Measurements from ENCODE around the gene NOLC1. TPM values are rescaled to one million over a fixed set of nuclear protein-coding genes. Genes with fewer than 3 reads are reported as not detected.

NOLC1 gene
- total and polyA plus RNA-seq, 2 experiments from 2014 or later, result 30.7 to 43.4 TPM

DNA sequence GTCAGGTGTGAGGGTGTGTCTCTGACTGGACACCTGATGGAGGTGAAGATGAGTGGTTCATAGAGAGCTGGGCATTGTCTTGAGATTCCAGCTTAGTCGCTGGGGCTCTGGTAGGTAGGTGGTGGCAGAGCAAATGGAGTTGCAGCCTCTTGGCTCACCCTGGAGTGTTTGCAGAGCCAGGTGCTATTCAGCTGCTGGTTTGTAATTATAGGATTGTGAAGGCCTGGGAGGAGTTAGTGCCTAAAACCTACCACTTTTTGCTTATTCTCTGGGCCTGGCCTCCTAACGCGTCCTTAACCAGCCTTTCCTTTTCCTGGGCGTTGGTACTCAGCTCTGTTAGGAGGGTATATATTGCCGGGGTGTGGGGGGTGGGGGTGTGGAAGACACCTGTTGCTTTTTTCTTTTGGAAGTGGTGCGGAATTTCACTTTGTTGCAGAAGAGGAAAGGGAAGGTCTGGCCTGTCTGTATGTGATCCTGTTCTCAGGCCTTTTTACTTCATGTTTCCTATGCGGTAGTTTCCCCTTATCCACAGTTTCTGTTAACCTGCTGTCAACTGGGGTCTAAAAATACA, 16.1 kb upstream of the NOLC1 start:
- Histone ChIP-seq H3K79me2 (ENCODE audit: insufficient read depth) (peaks cover 82% of the 10 kb centered on the region), H3F3A (ENCODE audit: insufficient read depth) (peaks cover 25% of the 10 kb centered on the region), H3K4me1 (ENCODE audit: insufficient read depth) (peaks cover 20% of the 10 kb centered on the region), H3K27me3 (replicated peaks; ENCODE audit: insufficient read depth) (no peaks in the 10 kb centered on the region), H3K4me2 (ENCODE audit: unreplicated experiment) (peak overlapping the region; percentile 4), H3K9ac (no peak overlapping the region), H3K27ac (no peak overlapping the region), H3K9me3 (ENCODE audit: low read depth) (no peaks in the 10 kb centered on the region), H3K4me3 (no peak overlapping the region), H3K36me3 (ENCODE audit: low read depth) (peaks cover 17% of the 10 kb centered on the region; the same call in 1 of the 2 replicates), H2AFZ (no peak overlapping the region), H4K20me1 (ENCODE audit: insufficient read depth) (peaks cover 14% of the 10 kb centered on the region; the same call in 1 of the 2 replicates), H3K9me2 (ENCODE audit: insufficient read depth) (no peaks in the 10 kb centered on the region)
- TF ChIP-seq EZH2phosphoT487 (IDR thresholded peaks at IDR 0.05; ENCODE audit: insufficient read depth, low read depth) (no peak), EZH2 (IDR thresholded peaks at IDR 0.05; ENCODE audit: insufficient read depth, poor library complexity, severe bottlenecking) (no peak)
- in situ Hi-C loops (cut with MboI), result no loop called here
- DNase-seq, result no peak
- 75 to 82% methylated on average over 7 of the region's 7 CpGs for WGBS, 2 experiments (ENCODE audit: low coverage in 1 of 2, low lambda C conversion rate in 2 of 2, missing lambda C conversion rate in 2 of 2)

DNA sequence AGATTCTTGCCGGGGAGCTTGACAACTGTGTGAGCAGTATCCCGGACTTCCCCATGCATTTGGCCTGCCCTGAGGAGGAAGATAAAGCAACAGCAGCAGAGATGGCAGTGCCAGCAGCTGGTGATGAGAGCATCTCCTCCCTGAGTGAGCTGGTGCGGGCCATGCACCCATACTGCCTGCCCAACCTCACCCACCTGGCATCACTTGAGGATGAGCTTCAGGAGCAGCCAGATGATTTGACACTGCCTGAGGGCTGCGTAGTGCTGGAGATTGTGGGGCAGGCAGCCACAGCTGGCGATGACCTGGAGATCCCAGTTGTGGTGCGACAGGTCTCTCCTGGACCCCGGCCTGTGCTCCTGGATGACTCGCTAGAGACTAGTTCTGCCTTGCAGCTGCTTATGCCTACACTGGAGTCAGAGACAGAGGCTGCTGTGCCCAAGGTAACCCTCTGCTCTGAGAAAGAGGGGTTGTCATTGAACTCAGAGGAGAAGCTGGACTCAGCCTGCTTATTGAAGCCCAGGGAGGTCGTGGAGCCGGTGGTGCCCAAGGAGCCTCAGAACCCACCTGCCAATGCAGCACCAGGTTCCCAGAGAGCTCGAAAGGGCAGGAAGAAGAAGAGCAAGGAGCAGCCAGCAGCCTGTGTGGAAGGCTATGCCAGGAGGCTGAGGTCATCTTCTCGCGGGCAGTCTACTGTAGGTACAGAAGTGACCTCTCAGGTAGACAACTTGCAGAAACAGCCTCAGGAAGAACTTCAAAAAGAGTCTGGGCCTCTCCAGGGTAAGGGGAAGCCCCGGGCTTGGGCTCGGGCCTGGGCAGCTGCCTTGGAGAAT, 12.7 kb upstream of the NOLC1 start:
- no peak for TF ChIP-seq EZH2 (IDR thresholded peaks at IDR 0.05; ENCODE audit: insufficient read depth, poor library complexity, severe bottlenecking)
- TF ChIP-seq EZH2phosphoT487 (IDR thresholded peaks at IDR 0.05; ENCODE audit: insufficient read depth, low read depth), result no peak
- in situ Hi-C loops (cut with MboI), result no loop called here
- Histone ChIP-seq H4K20me1 (ENCODE audit: insufficient read depth) (peaks cover 14% of the 10 kb centered on the region; the same call in 1 of the 2 replicates), H3K4me1 (ENCODE audit: insufficient read depth) (peaks cover 7% of the 10 kb centered on the region; the same call in 1 of the 2 replicates), H3F3A (ENCODE audit: insufficient read depth) (peaks cover 10% of the 10 kb centered on the region; the same call in 1 of the 2 replicates), H2AFZ (no peak overlapping the region), H3K4me2 (ENCODE audit: unreplicated experiment) (no peak overlapping the region), H3K4me3 (no peak overlapping the region), H3K36me3 (ENCODE audit: low read depth) (peaks cover 36% of the 10 kb centered on the region), H3K9me2 (ENCODE audit: insufficient read depth) (no peaks in the 10 kb centered on the region), H3K27me3 (replicated peaks; ENCODE audit: insufficient read depth) (no peaks in the 10 kb centered on the region), H3K79me2 (ENCODE audit: insufficient read depth) (peaks cover 100% of the 10 kb centered on the region), H3K9ac (no peak overlapping the region), H3K9me3 (ENCODE audit: low read depth) (no peaks in the 10 kb centered on the region), H3K27ac (no peak overlapping the region)
- 96 to 99% methylated on average over 15 of the region's 15 CpGs for WGBS, 2 experiments (ENCODE audit: low coverage in 1 of 2, low lambda C conversion rate in 2 of 2, missing lambda C conversion rate in 2 of 2)
- no peak for DNase-seq

DNA sequence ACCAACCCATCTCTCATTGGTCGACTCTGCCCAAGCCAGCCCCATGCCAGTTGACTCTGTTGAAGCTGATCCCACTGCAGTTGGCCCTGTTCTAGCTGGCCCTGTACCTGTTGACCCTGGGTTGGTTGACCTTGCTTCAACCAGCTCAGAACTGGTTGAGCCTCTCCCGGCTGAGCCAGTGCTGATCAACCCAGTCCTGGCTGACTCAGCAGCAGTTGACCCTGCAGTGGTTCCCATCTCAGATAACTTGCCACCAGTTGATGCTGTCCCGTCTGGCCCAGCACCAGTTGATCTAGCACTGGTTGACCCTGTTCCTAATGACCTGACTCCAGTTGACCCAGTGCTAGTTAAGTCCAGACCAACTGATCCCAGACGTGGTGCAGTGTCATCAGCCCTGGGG, 12.0 kb upstream of the NOLC1 start:
- H2AFZ ChIP-seq, result no peak overlapping the region
- no peak overlapping the region for H3K4me3 ChIP-seq
- no peaks in the 10 kb centered on the region for H3K9me2 ChIP-seq (ENCODE audit: insufficient read depth)
- peaks cover under 1% of the 10 kb centered on the region; the same call in 1 of the 2 replicates for H3K4me1 ChIP-seq (ENCODE audit: insufficient read depth)
- in situ Hi-C loops (cut with MboI), result no loop called here
- peaks cover 43% of the 10 kb centered on the region for H3K36me3 ChIP-seq (ENCODE audit: low read depth)
- 0 out of 2 replicates have a peak, but pooled peaks cover 4% of the 10 kb centered on the region for H3F3A ChIP-seq (ENCODE audit: insufficient read depth)
- DNase-seq, result no peak
- TF ChIP-seq EZH2 (IDR thresholded peaks at IDR 0.05; ENCODE audit: insufficient read depth, poor library complexity, severe bottlenecking) (no peak), EZH2phosphoT487 (IDR thresholded peaks at IDR 0.05; ENCODE audit: insufficient read depth, low read depth) (no peak)
- no peak overlapping the region for H3K9ac ChIP-seq
- H3K79me2 ChIP-seq (ENCODE audit: insufficient read depth), result peaks cover 100% of the 10 kb centered on the region
- H3K27ac ChIP-seq, result no peak overlapping the region
- no peaks in the 10 kb centered on the region for H3K9me3 ChIP-seq (ENCODE audit: low read depth)
- 97 to 100% methylated on average over 4 of the region's 4 CpGs for WGBS, 2 experiments (ENCODE audit: low coverage in 1 of 2, low lambda C conversion rate in 2 of 2, missing lambda C conversion rate in 2 of 2)
- H4K20me1 ChIP-seq (ENCODE audit: insufficient read depth), result peaks cover 8% of the 10 kb centered on the region; the same call in 1 of the 2 replicates
- no peaks in the 10 kb centered on the region for H3K27me3 ChIP-seq (replicated peaks; ENCODE audit: insufficient read depth)
- H3K4me2 ChIP-seq (ENCODE audit: unreplicated experiment), result no peak overlapping the region

DNA sequence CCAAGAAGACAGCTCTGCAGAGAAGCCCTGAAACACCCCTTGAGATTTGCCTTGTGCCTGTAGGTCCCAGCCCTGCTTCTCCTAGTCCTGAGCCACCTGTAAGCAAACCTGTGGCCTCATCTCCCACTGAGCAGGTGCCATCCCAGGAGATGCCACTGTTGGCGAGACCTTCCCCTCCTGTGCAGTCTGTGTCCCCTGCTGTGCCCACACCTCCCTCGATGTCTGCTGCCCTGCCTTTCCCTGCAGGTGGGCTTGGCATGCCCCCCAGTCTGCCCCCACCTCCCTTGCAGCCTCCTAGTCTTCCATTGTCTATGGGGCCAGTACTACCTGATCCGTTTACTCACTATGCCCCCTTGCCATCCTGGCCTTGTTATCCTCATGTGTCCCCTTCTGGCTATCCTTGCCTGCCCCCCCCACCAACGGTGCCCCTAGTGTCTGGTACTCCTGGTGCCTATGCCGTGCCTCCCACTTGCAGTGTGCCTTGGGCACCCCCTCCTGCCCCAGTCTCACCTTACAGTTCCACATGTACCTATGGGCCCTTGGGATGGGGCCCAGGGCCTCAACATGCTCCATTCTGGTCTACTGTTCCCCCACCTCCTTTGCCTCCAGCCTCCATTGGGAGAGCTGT, 11.2 kb upstream of the NOLC1 start:
- Histone ChIP-seq H3F3A (ENCODE audit: insufficient read depth) (peaks cover 8% of the 10 kb centered on the region; the same call in 1 of the 2 replicates), H3K4me3 (no peak overlapping the region), H3K9me2 (ENCODE audit: insufficient read depth) (no peaks in the 10 kb centered on the region), H3K4me2 (ENCODE audit: unreplicated experiment) (no peak overlapping the region), H3K9ac (no peak overlapping the region), H3K27me3 (replicated peaks; ENCODE audit: insufficient read depth) (no peaks in the 10 kb centered on the region), H3K9me3 (ENCODE audit: low read depth) (no peaks in the 10 kb centered on the region), H3K4me1 (ENCODE audit: insufficient read depth) (no peaks in the 10 kb centered on the region), H3K27ac (no peak overlapping the region), H3K36me3 (ENCODE audit: low read depth) (peaks cover 45% of the 10 kb centered on the region), H3K79me2 (ENCODE audit: insufficient read depth) (peaks cover 100% of the 10 kb centered on the region), H2AFZ (no peak overlapping the region), H4K20me1 (ENCODE audit: insufficient read depth) (0 out of 2 replicates have a peak, but pooled peaks cover 5% of the 10 kb centered on the region)
- TF ChIP-seq EZH2 (IDR thresholded peaks at IDR 0.05; ENCODE audit: insufficient read depth, poor library complexity, severe bottlenecking) (no peak), EZH2phosphoT487 (IDR thresholded peaks at IDR 0.05; ENCODE audit: insufficient read depth, low read depth) (no peak)
- in situ Hi-C loops (cut with MboI), result no loop called here
- DNase-seq, result no peak
- 67 to 82% methylated on average over 3 to 5 of the region's 5 CpGs for WGBS, 2 experiments (ENCODE audit: low coverage in 1 of 2, low lambda C conversion rate in 2 of 2, missing lambda C conversion rate in 2 of 2)
